WTC11 (cell line): Measurements from ENCODE around the gene PCGF2.

Experiments
- ATF3 ChIP-seq: sonication (generic); formaldehyde crosslinking; conservative IDR thresholded peaks from 2 replicates; pipeline ENCODE4 v1.8.1; 2022; ENCODE audit warnings: mild to moderate bottlenecking, missing genetic modification reagents
- CREB1 ChIP-seq: sonication (generic); formaldehyde crosslinking; IDR thresholded peaks from 2 replicates; pipeline ENCODE4 v1.8.0; 2023; ENCODE audit warnings: mild to moderate bottlenecking, missing genetic modification reagents
- CTCF ChIP-seq: fragments of 200-600 bp; IDR thresholded peaks from 2 replicates; pipeline ENCODE4 v1.8.0; 2022; ENCODE audit warnings: antibody characterized with exemption
- FOXJ3 ChIP-seq: sonication (generic); formaldehyde crosslinking; IDR thresholded peaks from 2 replicates; pipeline ENCODE4 v1.9.0; 2021; ENCODE audit warnings: missing genetic modification reagents, mild to moderate bottlenecking, borderline replicate concordance
- IRF1 ChIP-seq: sonication (generic); formaldehyde crosslinking; IDR thresholded peaks from 2 replicates; pipeline ENCODE4 v1.8.0; 2023; ENCODE audit warnings: missing genetic modification reagents
- TP53 ChIP-seq: sonication (generic); formaldehyde crosslinking; IDR thresholded peaks from 2 replicates; pipeline ENCODE4 v1.8.1; 2023; ENCODE audit warnings: mild to moderate bottlenecking, missing genetic modification reagents

GRCh38 chr17:38738007-38738662 is 10.0 kb downstream of the PCGF2 start:
- TF ChIP-seq ATF3, result no peak
- no peak for TF ChIP-seq FOXJ3 (CRISPR knock-in tag)
- no peak for TF ChIP-seq CTCF
- no peak for TF ChIP-seq CREB1 (CRISPR knock-in tag)
- no peak for TF ChIP-seq TP53 (CRISPR knock-in tag)
- no peak for TF ChIP-seq IRF1 (CRISPR knock-in tag)
